Mesendoderm (in vitro differentiated cells): Measurements from ENCODE around the gene USP1.
A peak's percentile ranks its signal among the peaks of the same experiment; 100 is the strongest.

ENCODE experiments used
- DNase-seq: peaks from one replicate; pipeline ENCODE4 v3.0.0; 2013
- H2AK5ac ChIP-seq: 2 replicates; pipeline ENCODE4 v1.6.1; 2013; ENCODE audit warnings: low read length, inconsistent platforms
- H2BK120ac ChIP-seq: 2 replicates; pipeline ENCODE4 v1.6.1; 2013; ENCODE audit warnings: low read depth, mild to moderate bottlenecking, low read length, moderate library complexity, mixed read lengths
- H2BK15ac ChIP-seq: replicated peaks from 2 replicates; pipeline ENCODE4 v1.6.1; 2013; ENCODE audit warnings: low read depth, mild to moderate bottlenecking, moderate library complexity
- H2BK5ac ChIP-seq: 2 replicates; pipeline ENCODE4 v1.6.1; 2013; ENCODE audit warnings: low read length, inconsistent platforms
- H3K18ac ChIP-seq: 2 replicates; pipeline ENCODE4 v1.6.1; 2013; ENCODE audit warnings: mild to moderate bottlenecking, low read length, mixed read lengths
- H3K23ac ChIP-seq: one replicate; pipeline ENCODE4 v1.6.1; 2013; ENCODE audit warnings: low read length
- H3K27ac ChIP-seq: 2 replicates; pipeline ENCODE4 v1.5.1; 2013; ENCODE audit warnings: low read depth, mild to moderate bottlenecking, inconsistent platforms, low read length, moderate library complexity
- H3K27me3 ChIP-seq: 2 replicates; pipeline ENCODE4 v1.6.1; 2013; ENCODE audit warnings: low read length, control low read depth, mild to moderate bottlenecking, inconsistent platforms; ENCODE audit not compliant: insufficient read depth, poor library complexity
- H3K36me3 ChIP-seq: 2 replicates; pipeline ENCODE4 v1.6.1; 2013; ENCODE audit warnings: low read length, inconsistent platforms; ENCODE audit not compliant: control insufficient read depth, insufficient read depth
- H3K4ac ChIP-seq: one replicate; pipeline ENCODE4 v1.6.1; 2013; ENCODE audit warnings: low read depth, mild to moderate bottlenecking, low read length, moderate library complexity
- H3K4me1 ChIP-seq: 2 replicates; pipeline ENCODE4 v1.6.1; 2013; ENCODE audit warnings: low read depth, low read length, inconsistent platforms; ENCODE audit not compliant: control insufficient read depth
- H3K4me2 ChIP-seq: 2 replicates; pipeline ENCODE4 v1.6.1; 2013; ENCODE audit warnings: low read length
- H3K4me3 ChIP-seq: 2 replicates; pipeline ENCODE4 v1.5.1; 2013; ENCODE audit warnings: mild to moderate bottlenecking, low read length
- H3K56ac ChIP-seq: one replicate; pipeline ENCODE4 v1.6.1; 2013; ENCODE audit warnings: low read length
- H3K79me1 ChIP-seq: 2 replicates; pipeline ENCODE4 v1.6.1; 2013; ENCODE audit warnings: low read length, inconsistent platforms
- H3K79me2 ChIP-seq: 2 replicates; pipeline ENCODE4 v1.6.1; 2013; ENCODE audit warnings: mild to moderate bottlenecking, low read length; ENCODE audit not compliant: control insufficient read depth, insufficient read depth
- H3K9ac ChIP-seq: 2 replicates; pipeline ENCODE4 v1.6.1; 2013; ENCODE audit warnings: low read length, inconsistent platforms
- H4K5ac ChIP-seq: one replicate; pipeline ENCODE4 v1.6.1; 2013; ENCODE audit warnings: low read length
- H4K8ac ChIP-seq: one replicate; pipeline ENCODE4 v1.6.1; 2013; ENCODE audit warnings: low read depth, mild to moderate bottlenecking, control low read depth, low read length, moderate library complexity
- WGBS: extraction: QIAGEN DNeasy Blood & Tissue Kit; methylation state at CpG from one replicate; pipeline ENCODE4 v1.1.7; 2013; ENCODE audit warnings: low lambda C conversion rate, missing lambda C conversion rate; ENCODE audit not compliant: insufficient coverage; ENCODE audit errors: extremely low coverage; 5-methylcytosine and 5-hydroxymethylcytosine counted together

Gene USP1

DNA sequence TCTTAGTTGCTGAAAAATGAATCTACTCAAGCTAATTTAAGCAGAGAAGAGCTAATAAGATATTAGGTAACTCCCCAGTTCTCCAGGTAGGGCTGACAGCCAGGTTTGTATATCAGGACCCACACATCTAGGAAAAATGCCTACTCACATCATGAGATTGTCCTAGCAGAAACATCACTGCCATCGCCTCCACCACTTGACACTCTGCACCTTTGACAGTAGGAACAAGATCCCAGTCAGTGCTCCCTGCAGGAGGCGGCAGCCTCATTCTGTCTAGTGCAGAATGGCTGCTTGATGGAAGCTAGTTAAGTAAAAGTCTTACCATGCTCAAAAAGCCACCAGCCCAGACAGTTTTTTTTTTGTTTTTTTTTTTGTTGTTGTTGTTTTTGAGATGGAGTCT, 31.6 kb upstream of the USP1 start:
- Histone ChIP-seq H3K36me3 (no peaks in the 10 kb centered on the region), H2BK120ac (no peak overlapping the region), H3K4me1 (no peaks in the 10 kb centered on the region), H3K27ac (no peak overlapping the region), H2BK15ac (no peak overlapping the region), H3K4me2 (no peak overlapping the region), H3K56ac (no peak overlapping the region), H3K9ac (no peak overlapping the region), H3K79me2 (no peaks in the 10 kb centered on the region), H4K8ac (no peak overlapping the region), H2BK5ac (no peak overlapping the region), H3K18ac (no peak overlapping the region), H3K23ac (no peak overlapping the region), H4K5ac (no peak overlapping the region), H3K4ac (no peak overlapping the region), H3K4me3 (no peak overlapping the region), H3K79me1 (no peaks in the 10 kb centered on the region), H2AK5ac (no peak overlapping the region), H3K27me3 (no peaks in the 10 kb centered on the region)
- no CpG with 5 or more reads among the region's 2 CpGs for WGBS
- no peak for DNase-seq

DNA sequence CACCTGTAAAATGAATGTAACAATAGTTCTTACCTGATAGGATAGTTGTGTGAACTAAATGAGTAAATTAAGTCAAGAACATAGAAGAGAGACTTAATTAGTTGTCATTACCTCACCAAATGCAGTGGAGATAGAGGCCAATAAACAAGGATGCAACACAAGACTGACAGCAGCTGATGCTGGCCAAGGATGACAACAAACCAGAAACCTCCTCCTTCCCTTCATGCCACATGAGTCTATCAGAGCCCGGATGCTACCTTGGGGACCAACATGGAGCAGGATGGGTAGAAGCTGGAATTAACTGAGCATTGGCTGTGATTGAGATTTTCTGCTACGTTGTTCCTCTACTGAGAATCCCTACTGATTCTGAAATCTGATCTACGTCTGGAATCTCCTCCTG, 30.3 kb upstream of the USP1 start:
- H3K56ac ChIP-seq: no peak overlapping the region
- H3K4ac ChIP-seq: no peak overlapping the region
- no peaks in the 10 kb centered on the region for H3K4me1 ChIP-seq
- no peak overlapping the region for H3K18ac ChIP-seq
- no peaks in the 10 kb centered on the region for H3K27me3 ChIP-seq
- H4K8ac ChIP-seq: no peak overlapping the region
- DNase-seq: peak; percentile 51
- H3K9ac ChIP-seq: no peak overlapping the region
- H2BK120ac ChIP-seq: no peak overlapping the region
- no peak overlapping the region for H4K5ac ChIP-seq
- WGBS: no CpG with 5 or more reads among the region's 3 CpGs
- H3K79me1 ChIP-seq: no peaks in the 10 kb centered on the region
- H3K4me3 ChIP-seq: no peak overlapping the region
- H2AK5ac ChIP-seq: no peak overlapping the region
- H3K4me2 ChIP-seq: no peak overlapping the region
- no peak overlapping the region for H2BK15ac ChIP-seq
- no peak overlapping the region for H3K27ac ChIP-seq
- H2BK5ac ChIP-seq: no peak overlapping the region
- no peaks in the 10 kb centered on the region for H3K79me2 ChIP-seq
- no peaks in the 10 kb centered on the region for H3K36me3 ChIP-seq
- no peak overlapping the region for H3K23ac ChIP-seq

DNA sequence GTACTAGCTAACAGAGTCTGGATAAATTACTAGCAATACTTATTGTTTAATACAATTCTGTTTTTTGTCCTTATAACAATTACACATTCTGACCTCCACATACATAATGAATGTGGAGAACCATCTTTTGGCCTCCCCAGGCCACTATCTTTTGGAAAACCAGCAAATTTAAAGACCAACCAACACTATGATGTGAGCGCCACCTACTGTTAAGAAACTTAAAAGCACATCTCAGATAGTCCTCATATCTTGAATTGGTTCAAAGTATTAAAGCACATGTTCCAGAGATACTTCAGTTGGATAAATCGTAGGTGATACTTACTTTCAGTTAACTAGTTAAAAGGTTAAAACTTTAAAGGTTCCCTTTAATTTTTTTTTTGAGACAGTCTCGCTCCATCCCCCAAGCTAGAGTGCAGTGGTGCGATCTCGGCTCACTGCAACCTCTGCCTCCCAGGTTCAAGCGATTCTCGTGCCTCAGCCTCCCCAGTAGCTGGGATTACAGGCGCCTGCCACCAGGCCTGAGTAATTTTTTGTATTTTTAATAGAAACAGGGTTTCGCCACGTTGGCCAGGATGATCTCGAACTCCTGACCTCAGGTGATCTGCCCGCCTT, 29.3 kb upstream of the USP1 start:
- WGBS: no CpG with 5 or more reads among the region's 12 CpGs
- H3K79me1 ChIP-seq: no peaks in the 10 kb centered on the region
- H3K4me2 ChIP-seq: no peak overlapping the region
- no peak overlapping the region for H4K5ac ChIP-seq
- no peak overlapping the region for H3K4me3 ChIP-seq
- H3K23ac ChIP-seq: no peak overlapping the region
- H2BK5ac ChIP-seq: no peak overlapping the region
- H2BK15ac ChIP-seq: no peak overlapping the region
- no peak overlapping the region for H2AK5ac ChIP-seq
- no peak overlapping the region for H3K56ac ChIP-seq
- no peak overlapping the region for H3K18ac ChIP-seq
- peak; percentile 67 for DNase-seq
- H2BK120ac ChIP-seq: no peak overlapping the region
- no peaks in the 10 kb centered on the region for H3K4me1 ChIP-seq
- no peak overlapping the region for H3K4ac ChIP-seq
- no peak overlapping the region for H3K9ac ChIP-seq
- H3K27ac ChIP-seq: no peak overlapping the region
- H3K36me3 ChIP-seq: no peaks in the 10 kb centered on the region
- no peaks in the 10 kb centered on the region for H3K27me3 ChIP-seq
- no peak overlapping the region for H4K8ac ChIP-seq
- no peaks in the 10 kb centered on the region for H3K79me2 ChIP-seq

DNA sequence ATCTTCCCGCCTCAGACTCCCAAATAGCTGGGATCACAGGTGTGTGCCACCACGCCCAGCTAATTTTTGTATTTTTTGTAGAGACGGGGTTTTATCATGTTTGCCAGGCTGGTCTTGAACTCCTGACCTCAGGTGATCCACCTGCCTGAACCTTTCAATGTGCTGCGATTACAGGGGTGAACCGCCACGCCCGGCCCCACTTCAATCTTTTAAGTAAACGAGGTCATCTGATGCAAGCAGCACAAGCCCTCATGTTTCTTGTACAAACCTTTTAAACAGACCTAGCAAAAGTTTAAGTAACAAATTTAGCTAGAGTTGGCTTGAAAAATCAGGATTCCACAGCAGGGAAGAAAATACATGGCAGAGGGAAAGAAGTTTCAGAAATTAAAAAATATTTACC, 21.2 kb upstream of the USP1 start:
- H3K79me2 ChIP-seq: no peaks in the 10 kb centered on the region
- no peak overlapping the region for H2BK120ac ChIP-seq
- no peak overlapping the region for H4K8ac ChIP-seq
- H2AK5ac ChIP-seq: no peak overlapping the region
- no peak for DNase-seq
- H3K56ac ChIP-seq: no peak overlapping the region
- no peak overlapping the region for H3K9ac ChIP-seq
- H3K36me3 ChIP-seq: no peaks in the 10 kb centered on the region
- no peak overlapping the region for H2BK15ac ChIP-seq
- H3K4ac ChIP-seq: no peak overlapping the region
- H3K4me1 ChIP-seq: no peaks in the 10 kb centered on the region
- no CpG with 5 or more reads among the region's 8 CpGs for WGBS
- no peak overlapping the region for H3K4me3 ChIP-seq
- no peaks in the 10 kb centered on the region for H3K79me1 ChIP-seq
- H2BK5ac ChIP-seq: no peak overlapping the region
- no peak overlapping the region for H3K23ac ChIP-seq
- no peak overlapping the region for H3K4me2 ChIP-seq
- H3K18ac ChIP-seq: no peak overlapping the region
- no peak overlapping the region for H4K5ac ChIP-seq
- no peaks in the 10 kb centered on the region for H3K27me3 ChIP-seq
- H3K27ac ChIP-seq: no peak overlapping the region

DNA sequence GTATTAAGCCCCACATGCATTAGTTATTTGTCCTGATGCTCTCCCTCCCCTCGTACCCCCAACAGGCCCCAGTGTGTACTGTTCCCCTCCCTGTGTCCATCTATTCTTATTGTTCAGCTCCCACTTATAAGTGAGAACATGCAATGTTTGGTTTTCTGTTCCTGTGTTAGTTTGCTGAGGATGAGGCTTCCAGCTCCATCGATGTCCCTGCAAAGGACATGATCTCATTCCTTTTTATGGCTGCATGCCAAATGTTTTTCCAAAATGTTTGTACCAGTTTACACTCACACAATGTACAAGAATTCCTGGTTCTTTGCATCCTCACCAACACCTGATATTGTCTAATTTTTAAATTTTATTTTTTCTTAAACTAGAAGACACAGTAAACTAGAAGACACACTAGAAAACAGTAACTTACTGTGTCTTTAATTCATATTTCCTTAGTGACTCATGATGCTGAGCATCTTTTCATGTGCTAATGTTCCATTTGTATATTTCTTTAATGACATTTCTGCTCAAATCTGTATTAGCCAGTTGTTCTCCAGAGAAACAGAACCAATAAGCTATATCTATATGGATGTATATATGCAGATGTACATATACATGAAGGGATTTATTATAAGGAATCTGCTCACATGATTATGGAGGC, 19.4 kb upstream of the USP1 start:
- no peak overlapping the region for H3K4me3 ChIP-seq
- DNase-seq: no peak
- no peaks in the 10 kb centered on the region for H3K4me1 ChIP-seq

DNA sequence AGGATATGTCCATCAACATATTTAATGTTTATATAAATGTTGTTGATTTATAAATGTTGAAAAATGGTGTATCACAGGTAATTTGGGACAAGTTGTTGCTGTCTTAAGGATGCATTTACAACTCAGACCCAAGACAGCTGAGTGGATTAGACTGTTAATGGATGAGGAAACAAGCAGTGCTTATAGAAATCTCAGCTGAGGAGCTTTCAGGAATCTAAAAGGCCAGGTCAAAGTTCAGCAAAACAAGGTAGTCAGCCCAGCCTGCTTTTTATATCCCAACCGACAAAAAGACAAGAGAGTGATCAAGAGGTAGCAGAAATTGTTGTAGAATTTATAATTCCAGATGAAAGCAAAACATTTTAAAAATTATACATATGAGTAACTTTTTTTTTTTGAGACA, 16.6 kb upstream of the USP1 start:
- Histone ChIP-seq H3K27me3 (no peaks in the 10 kb centered on the region), H3K18ac (no peak overlapping the region), H3K79me2 (no peaks in the 10 kb centered on the region), H2BK15ac (no peak overlapping the region), H3K9ac (no peak overlapping the region), H3K4ac (no peak overlapping the region), H2AK5ac (no peak overlapping the region), H3K4me2 (no peak overlapping the region), H3K4me1 (no peaks in the 10 kb centered on the region), H2BK120ac (no peak overlapping the region), H3K36me3 (no peaks in the 10 kb centered on the region), H2BK5ac (no peak overlapping the region), H3K56ac (no peak overlapping the region), H3K4me3 (no peak overlapping the region), H4K5ac (no peak overlapping the region), H3K79me1 (no peaks in the 10 kb centered on the region), H3K23ac (no peak overlapping the region), H3K27ac (no peak overlapping the region), H4K8ac (no peak overlapping the region)
- no peak for DNase-seq
- WGBS: no CpG with 5 or more reads among the region's 1 CpG

More for the DNA sequence above, 19.4 kb upstream of the USP1 start:
- no peak overlapping the region for H3K56ac ChIP-seq
- no peaks in the 10 kb centered on the region for H3K36me3 ChIP-seq
- no peak overlapping the region for H3K9ac ChIP-seq
- no peak overlapping the region for H3K18ac ChIP-seq
- H3K27me3 ChIP-seq: no peaks in the 10 kb centered on the region
- H4K5ac ChIP-seq: no peak overlapping the region
- no peak overlapping the region for H2BK120ac ChIP-seq
- no peaks in the 10 kb centered on the region for H3K79me1 ChIP-seq
- WGBS: no CpG with 5 or more reads among the region's 2 CpGs
- no peak overlapping the region for H2BK15ac ChIP-seq
- H2AK5ac ChIP-seq: no peak overlapping the region
- H2BK5ac ChIP-seq: no peak overlapping the region
- H3K4ac ChIP-seq: no peak overlapping the region
- no peaks in the 10 kb centered on the region for H3K79me2 ChIP-seq
- no peak overlapping the region for H4K8ac ChIP-seq
- H3K23ac ChIP-seq: no peak overlapping the region
- no peak overlapping the region for H3K27ac ChIP-seq
- H3K4me2 ChIP-seq: no peak overlapping the region
